Measurements from ENCODE around the gene SRA1.

DNA sequence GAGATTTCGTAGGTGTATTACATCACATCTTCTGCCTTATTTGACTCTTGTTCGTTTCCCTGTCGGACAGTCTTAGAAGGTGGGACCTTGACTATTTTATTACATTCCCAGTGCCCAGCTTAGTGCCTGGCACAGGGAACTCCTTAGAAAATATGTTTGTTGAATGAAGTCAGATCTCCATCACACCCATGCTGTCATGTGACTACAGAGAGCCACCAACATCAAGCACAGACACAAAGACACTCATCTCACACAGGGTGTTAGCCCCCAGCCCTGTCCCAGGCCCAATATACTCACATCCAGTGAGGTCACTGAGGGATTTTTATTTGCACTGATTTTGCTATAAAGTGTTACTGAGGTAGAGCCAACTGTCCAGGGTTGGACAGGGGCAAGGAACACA is 692 bp upstream of the SRA1 start:
- TF ChIP-seq, protein P1, sequence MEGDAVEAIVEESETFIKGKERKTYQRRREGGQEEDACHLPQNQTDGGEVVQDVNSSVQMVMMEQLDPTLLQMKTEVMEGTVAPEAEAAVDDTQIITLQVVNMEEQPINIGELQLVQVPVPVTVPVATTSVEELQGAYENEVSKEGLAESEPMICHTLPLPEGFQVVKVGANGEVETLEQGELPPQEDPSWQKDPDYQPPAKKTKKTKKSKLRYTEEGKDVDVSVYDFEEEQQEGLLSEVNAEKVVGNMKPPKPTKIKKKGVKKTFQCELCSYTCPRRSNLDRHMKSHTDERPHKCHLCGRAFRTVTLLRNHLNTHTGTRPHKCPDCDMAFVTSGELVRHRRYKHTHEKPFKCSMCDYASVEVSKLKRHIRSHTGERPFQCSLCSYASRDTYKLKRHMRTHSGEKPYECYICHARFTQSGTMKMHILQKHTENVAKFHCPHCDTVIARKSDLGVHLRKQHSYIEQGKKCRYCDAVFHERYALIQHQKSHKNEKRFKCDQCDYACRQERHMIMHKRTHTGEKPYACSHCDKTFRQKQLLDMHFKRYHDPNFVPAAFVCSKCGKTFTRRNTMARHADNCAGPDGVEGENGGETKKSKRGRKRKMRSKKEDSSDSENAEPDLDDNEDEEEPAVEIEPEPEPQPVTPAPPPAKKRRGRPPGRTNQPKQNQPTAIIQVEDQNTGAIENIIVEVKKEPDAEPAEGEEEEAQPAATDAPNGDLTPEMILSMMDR (IDR thresholded peaks at IDR 0.05 in 4 of 5, conservative IDR thresholded peaks at IDR 0.05 in 1 of 5): no peak
- TF ChIP-seq POLR2A (IDR thresholded peaks at IDR 0.05): no peak
